Glutamatergic neuron (in vitro differentiated cells): ENCODE measurements around the gene OSBPL6. TPM values are rescaled to one million over a fixed set of nuclear protein-coding genes. Genes with fewer than 3 reads are reported as not detected.

Experiments
- DNase-seq: peaks from one replicate; pipeline ENCODE4 v3.0.0; 2022
- H3K27ac Mint-ChIP-seq: one replicate; pipeline ENCODE4 v1.8.0; 2020; ENCODE audit warnings: mild to moderate bottlenecking, mixed read lengths, inconsistent platforms; ENCODE audit not compliant: unreplicated experiment
- H3K27me3 Mint-ChIP-seq: one replicate; pipeline ENCODE4 v1.8.0; 2020; ENCODE audit warnings: mild to moderate bottlenecking, moderate library complexity, mixed read lengths, inconsistent platforms; ENCODE audit not compliant: unreplicated experiment
- H3K36me3 Mint-ChIP-seq: one replicate; pipeline ENCODE4 v1.8.0; 2020; ENCODE audit warnings: mild to moderate bottlenecking, mixed read lengths, inconsistent platforms; ENCODE audit not compliant: unreplicated experiment
- H3K4me1 Mint-ChIP-seq: one replicate; pipeline ENCODE4 v1.8.0; 2020; ENCODE audit warnings: mild to moderate bottlenecking, low read depth, mixed read lengths, inconsistent platforms; ENCODE audit not compliant: unreplicated experiment
- H3K4me3 Mint-ChIP-seq: one replicate; pipeline ENCODE4 v1.8.0; 2020; ENCODE audit warnings: mild to moderate bottlenecking, mixed read lengths, inconsistent platforms; ENCODE audit not compliant: unreplicated experiment
- H3K9me3 Mint-ChIP-seq: one replicate; pipeline ENCODE4 v1.8.0; 2020; ENCODE audit warnings: mild to moderate bottlenecking, moderate library complexity, mixed read lengths, inconsistent platforms; ENCODE audit not compliant: unreplicated experiment
- CTCF ChIP-seq: fragments of 200-600 bp; sonication (generic); IDR thresholded peaks from one replicate; pipeline ENCODE4 v1.5.0; 2021; ENCODE audit not compliant: partially characterized antibody, unreplicated experiment
- total RNA-seq: library from RNA; stranded (reverse); fragmentation: NEBNext Ultra II Directional; extraction: Animal tissue kit (Norgen Biotek cat#: 25700); gene quantifications from one replicate; pipeline ENCODE4 v1.2.1, GENCODE V29; 2021; ENCODE audit not compliant: unreplicated experiment

OSBPL6 gene
- total RNA-seq, 1 donor from 2014 or later = 14.4 TPM

- TF ChIP-seq CTCF = no peak
- Mint-ChIP-seq H3K36me3 (no peaks in the 10 kb centered on the region), H3K4me1 (peaks cover 9% of the 10 kb centered on the region), H3K27me3 (peaks cover 2% of the 10 kb centered on the region), H3K9me3 (peaks cover 4% of the 10 kb centered on the region), H3K4me3 (no peak overlapping the region), H3K27ac (no peak overlapping the region)
- no peak for DNase-seq
These were observed 52.4 kb downstream of the OSBPL6 start for GRCh38 chr2:178246696-178247095.

GRCh38 chr2:178247250-178247649 lies 52.9 kb downstream of the OSBPL6 start:
- peaks cover 4% of the 10 kb centered on the region for H3K9me3 Mint-ChIP-seq
- DNase-seq = no peak
- TF ChIP-seq CTCF = no peak
- H3K27ac Mint-ChIP-seq = no peak overlapping the region
- no peak overlapping the region for H3K4me3 Mint-ChIP-seq
- peaks cover 2% of the 10 kb centered on the region for H3K27me3 Mint-ChIP-seq
- peaks cover 7% of the 10 kb centered on the region for H3K4me1 Mint-ChIP-seq
- no peaks in the 10 kb centered on the region for H3K36me3 Mint-ChIP-seq

- TF ChIP-seq CTCF = no peak
- Mint-ChIP-seq H3K27ac (no peak overlapping the region), H3K36me3 (no peaks in the 10 kb centered on the region), H3K9me3 (peaks cover 4% of the 10 kb centered on the region), H3K27me3 (no peaks in the 10 kb centered on the region), H3K4me1 (peaks cover 2% of the 10 kb centered on the region), H3K4me3 (no peak overlapping the region)
- no peak for DNase-seq
These were observed 56.1 kb downstream of the OSBPL6 start for GRCh38 chr2:178250429-178250828.

- Mint-ChIP-seq H3K4me3 (no peak overlapping the region), H3K36me3 (no peaks in the 10 kb centered on the region), H3K27ac (no peak overlapping the region), H3K27me3 (no peaks in the 10 kb centered on the region), H3K4me1 (peaks cover 7% of the 10 kb centered on the region), H3K9me3 (peaks cover 2% of the 10 kb centered on the region)
- no peak for TF ChIP-seq CTCF
- DNase-seq = no peak
These were observed 57.0 kb downstream of the OSBPL6 start for GRCh38 chr2:178251151-178251955.

- Mint-ChIP-seq H3K36me3 (no peaks in the 10 kb centered on the region), H3K27ac (no peak overlapping the region), H3K9me3 (peaks cover 2% of the 10 kb centered on the region), H3K4me1 (peaks cover 6% of the 10 kb centered on the region), H3K4me3 (peak overlapping the region; percentile 42), H3K27me3 (no peaks in the 10 kb centered on the region)
- DNase-seq = no peak
- TF ChIP-seq CTCF = no peak
These were observed 62.2 kb downstream of the OSBPL6 start for GRCh38 chr2:178256382-178257042.
